KMS-11 (cell line): ENCODE measurements around the gene ITGB7.

Experiments
- H2AFZ ChIP-seq: fragments of 200-600 bp; sonication (generic); 2 replicates; pipeline ENCODE4 v1.6.1; 2016; ENCODE audit warnings: antibody characterized with exemption, mixed run types, low read depth
- H3K27ac ChIP-seq: fragments of 200-600 bp; sonication (generic); 2 replicates; pipeline ENCODE4 v1.6.1; 2016; ENCODE audit warnings: mild to moderate bottlenecking, mixed run types
- H3K27me3 ChIP-seq: fragments of 200-600 bp; sonication (generic); 2 replicates; pipeline ENCODE4 v1.6.1; 2017; ENCODE audit warnings: mild to moderate bottlenecking, low read depth, mixed run types, moderate library complexity; ENCODE audit not compliant: insufficient read depth
- H3K36me3 ChIP-seq: fragments of 200-600 bp; sonication (generic); 2 replicates; pipeline ENCODE4 v1.6.1; 2017; ENCODE audit warnings: mild to moderate bottlenecking, mixed run types; ENCODE audit not compliant: insufficient read depth
- H3K4me1 ChIP-seq: fragments of 200-600 bp; sonication (generic); 2 replicates; pipeline ENCODE4 v1.6.1; 2016; ENCODE audit warnings: mild to moderate bottlenecking, low read depth, mixed run types; ENCODE audit not compliant: poor library complexity, severe bottlenecking
- H3K4me2 ChIP-seq: fragments of 200-600 bp; sonication (generic); 2 replicates; pipeline ENCODE4 v1.7.0; 2016; ENCODE audit warnings: mild to moderate bottlenecking, mixed run types
- H3K4me3 ChIP-seq: fragments of 200-600 bp; sonication (generic); IDR thresholded peaks from 2 replicates; pipeline ENCODE4 v1.6.1; 2017; ENCODE audit warnings: low read depth, low read length, mixed read lengths; ENCODE audit not compliant: insufficient read depth
- H3K79me2 ChIP-seq: fragments of 200-600 bp; sonication (generic); 2 replicates; pipeline ENCODE4 v1.6.1; 2016; ENCODE audit warnings: low read depth, mixed run types; ENCODE audit not compliant: insufficient read depth
- H3K9ac ChIP-seq: fragments of 200-600 bp; sonication (generic); 2 replicates; pipeline ENCODE4 v1.6.1; 2016; ENCODE audit warnings: mild to moderate bottlenecking, mixed run types
- H4K20me1 ChIP-seq: fragments of 200-600 bp; sonication (generic); 2 replicates; pipeline ENCODE4 v1.6.1; 2016; ENCODE audit warnings: mild to moderate bottlenecking, mixed run types; ENCODE audit not compliant: insufficient read depth
- CTCF ChIP-seq: fragments of 200-600 bp; sonication (generic); conservative IDR thresholded peaks from 2 replicates; pipeline ENCODE4 v1.6.1; 2017; ENCODE audit warnings: low read depth, mild to moderate bottlenecking, antibody characterized with exemption, low read length, moderate library complexity, mixed read lengths

ITGB7 gene

GRCh38 chr12:53227836-53228235, 20.8 kb upstream of the ITGB7 start:
- Histone ChIP-seq H3K9ac (no peak overlapping the region), H3K27ac (no peak overlapping the region), H3K79me2 (peaks cover 10% of the 10 kb centered on the region; the same call in 1 of the 2 replicates), H4K20me1 (no peaks in the 10 kb centered on the region), H3K4me3 (no peak overlapping the region), H3K4me2 (no peak overlapping the region), H3K36me3 (no peaks in the 10 kb centered on the region), H3K27me3 (no peaks in the 10 kb centered on the region), H2AFZ (no peak overlapping the region), H3K4me1 (peaks cover 41% of the 10 kb centered on the region)
- TF ChIP-seq CTCF, result no peak

- H3K79me2 ChIP-seq, result peaks cover 10% of the 10 kb centered on the region; the same call in 1 of the 2 replicates
- H3K4me3 ChIP-seq, result no peak overlapping the region
- H3K9ac ChIP-seq, result no peak overlapping the region
- no peak overlapping the region for H3K4me2 ChIP-seq
- H3K4me1 ChIP-seq, result peaks cover 41% of the 10 kb centered on the region
- no peaks in the 10 kb centered on the region for H4K20me1 ChIP-seq
- TF ChIP-seq CTCF, result no peak
- no peaks in the 10 kb centered on the region for H3K36me3 ChIP-seq
- H3K27me3 ChIP-seq, result no peaks in the 10 kb centered on the region
- no peak overlapping the region for H3K27ac ChIP-seq
- no peak overlapping the region for H2AFZ ChIP-seq
Measured at GRCh38 chr12:53227341-53227740, 20.3 kb upstream of the ITGB7 start.

GRCh38 chr12:53226815-53227214, 19.8 kb upstream of the ITGB7 start:
- Histone ChIP-seq H3K9ac (no peak overlapping the region), H3K4me2 (no peak overlapping the region), H3K4me1 (peaks cover 45% of the 10 kb centered on the region), H3K36me3 (no peaks in the 10 kb centered on the region), H3K27me3 (no peaks in the 10 kb centered on the region), H2AFZ (no peak overlapping the region), H3K4me3 (no peak overlapping the region), H4K20me1 (no peaks in the 10 kb centered on the region), H3K27ac (no peak overlapping the region), H3K79me2 (peaks cover 10% of the 10 kb centered on the region; the same call in 1 of the 2 replicates)
- no peak for TF ChIP-seq CTCF

- no peak overlapping the region for H3K4me3 ChIP-seq
- no peak overlapping the region for H3K27ac ChIP-seq
- no peaks in the 10 kb centered on the region for H3K36me3 ChIP-seq
- no peak overlapping the region for H2AFZ ChIP-seq
- H3K4me2 ChIP-seq, result no peak overlapping the region
- H3K4me1 ChIP-seq, result peaks cover 40% of the 10 kb centered on the region
- H3K79me2 ChIP-seq, result peaks cover under 1% of the 10 kb centered on the region; the same call in 1 of the 2 replicates
- no peaks in the 10 kb centered on the region for H3K27me3 ChIP-seq
- no peak for TF ChIP-seq CTCF
- no peak overlapping the region for H3K9ac ChIP-seq
- H4K20me1 ChIP-seq, result no peaks in the 10 kb centered on the region
Measured at GRCh38 chr12:53225635-53226424, 18.8 kb upstream of the ITGB7 start.
